Lower lobe of right lung (tissue), 2 donors: Measurements from ENCODE around the gene DNAJB5. TPM values are rescaled to one million over a fixed set of nuclear protein-coding genes. Genes with fewer than 3 reads are reported as not detected.

Source experiments
- ATAC-seq, 2 donors: fragments of 200-7000 bp; cut with Tn5 transposase; one replicate each; pipeline ENCODE4 v1.9.1; 2020 to 2022; ENCODE audit warnings: mild to moderate bottlenecking in 2 of 2, moderate library complexity in 2 of 2
- DNase-seq: peaks from one replicate; pipeline ENCODE4 v3.0.0-alpha.2; 2020
- H3K27ac ChIP-seq: fragments of 200-600 bp; one replicate; pipeline ENCODE4 v1.8.0; 2022
- H3K27me3 ChIP-seq: fragments of 200-600 bp; one replicate; pipeline ENCODE4 v1.8.0; 2022; ENCODE audit warnings: low read depth
- H3K36me3 ChIP-seq: fragments of 200-600 bp; one replicate; pipeline ENCODE4 v1.8.0; 2022; ENCODE audit warnings: mild to moderate bottlenecking
- H3K4me1 ChIP-seq: fragments of 200-600 bp; one replicate; pipeline ENCODE4 v1.8.0; 2022
- H3K4me3 ChIP-seq: fragments of 200-600 bp; one replicate; pipeline ENCODE4 v1.8.0; 2022; ENCODE audit warnings: mild to moderate bottlenecking
- H3K9me3 ChIP-seq: fragments of 200-600 bp; one replicate; pipeline ENCODE4 v1.8.0; 2022
- intact Hi-C: fragments of 100-400 bp; cut with DNase I; formaldehyde crosslinking; loops from one replicate; pipeline ENCODE4 v1.11.0; 2022
- total RNA-seq: library from RNA; stranded (reverse); fragmentation: NEBNext Ultra II Directional; extraction: Animal tissue kit (Norgen Biotek cat#: 25700); gene quantifications from one replicate; pipeline ENCODE4 v1.2.1, GENCODE V29; 2021
- TF ChIP-seq, protein P1 (sequence below): fragments of 200-600 bp; IDR thresholded peaks from one replicate; pipeline ENCODE4 v1.8.0; 2022; ENCODE audit warnings: antibody characterized with exemption, mild to moderate bottlenecking
- donor health status: DM: no; HTN: yes; CAD: no; lungs with severe emphysema.

Gene DNAJB5
- total RNA-seq, 1 donor from 2014 or later: 6.0 TPM

DNA sequence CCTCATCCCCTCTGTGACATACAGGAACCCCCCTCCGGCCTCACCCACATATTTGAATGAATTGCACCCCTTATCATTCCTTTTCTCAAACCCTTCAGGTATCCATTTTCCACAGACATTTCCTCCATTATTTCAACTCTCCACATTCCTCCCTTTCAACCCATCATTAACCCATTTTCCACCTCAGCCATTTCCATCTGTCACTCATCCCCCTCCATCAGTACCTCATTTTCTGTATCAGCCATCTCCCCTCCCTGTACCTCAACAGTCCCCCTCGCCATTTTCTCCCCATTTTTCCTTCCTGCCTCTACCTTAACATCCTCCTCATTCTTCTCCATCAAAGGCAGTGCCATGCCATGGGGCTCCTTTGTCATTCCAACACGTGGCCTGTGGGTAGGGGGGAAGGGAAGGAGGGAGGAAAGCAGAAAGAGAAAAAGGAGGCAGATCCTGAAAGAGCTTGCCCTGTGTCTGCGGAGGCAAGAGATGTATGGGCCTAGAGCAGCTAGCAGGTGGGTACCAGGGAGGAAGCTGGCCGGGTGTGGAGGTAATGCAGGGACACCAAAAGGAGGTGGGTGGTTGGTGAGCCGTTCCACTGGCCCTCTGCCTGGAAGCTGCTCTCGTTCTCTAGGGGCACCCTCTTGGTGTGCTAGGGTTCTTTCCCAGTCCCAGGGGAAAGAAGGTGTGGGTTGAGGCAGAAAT is 1.5 kb downstream of the DNAJB5 start:
- TF ChIP-seq, protein P1, sequence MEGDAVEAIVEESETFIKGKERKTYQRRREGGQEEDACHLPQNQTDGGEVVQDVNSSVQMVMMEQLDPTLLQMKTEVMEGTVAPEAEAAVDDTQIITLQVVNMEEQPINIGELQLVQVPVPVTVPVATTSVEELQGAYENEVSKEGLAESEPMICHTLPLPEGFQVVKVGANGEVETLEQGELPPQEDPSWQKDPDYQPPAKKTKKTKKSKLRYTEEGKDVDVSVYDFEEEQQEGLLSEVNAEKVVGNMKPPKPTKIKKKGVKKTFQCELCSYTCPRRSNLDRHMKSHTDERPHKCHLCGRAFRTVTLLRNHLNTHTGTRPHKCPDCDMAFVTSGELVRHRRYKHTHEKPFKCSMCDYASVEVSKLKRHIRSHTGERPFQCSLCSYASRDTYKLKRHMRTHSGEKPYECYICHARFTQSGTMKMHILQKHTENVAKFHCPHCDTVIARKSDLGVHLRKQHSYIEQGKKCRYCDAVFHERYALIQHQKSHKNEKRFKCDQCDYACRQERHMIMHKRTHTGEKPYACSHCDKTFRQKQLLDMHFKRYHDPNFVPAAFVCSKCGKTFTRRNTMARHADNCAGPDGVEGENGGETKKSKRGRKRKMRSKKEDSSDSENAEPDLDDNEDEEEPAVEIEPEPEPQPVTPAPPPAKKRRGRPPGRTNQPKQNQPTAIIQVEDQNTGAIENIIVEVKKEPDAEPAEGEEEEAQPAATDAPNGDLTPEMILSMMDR: no peak
- DNase-seq: no peak
- H3K4me1 ChIP-seq: peaks cover 53% of the 10 kb centered on the region
- H3K27me3 ChIP-seq: no peaks in the 10 kb centered on the region
- no peak for ATAC-seq
- H3K36me3 ChIP-seq: no peaks in the 10 kb centered on the region
- no peak overlapping the region for H3K27ac ChIP-seq
- intact Hi-C loops: no loop called here
- no peak overlapping the region for H3K4me3 ChIP-seq
- H3K9me3 ChIP-seq: no peaks in the 10 kb centered on the region

GRCh38 chr9:34991607-34992375 is 2.2 kb downstream of the DNAJB5 start:
- no peak for DNase-seq
- Histone ChIP-seq H3K4me1 (peaks cover 53% of the 10 kb centered on the region), H3K36me3 (peaks cover 4% of the 10 kb centered on the region), H3K9me3 (no peaks in the 10 kb centered on the region), H3K27ac (peak overlapping the region; percentile 64), H3K4me3 (no peak overlapping the region), H3K27me3 (no peaks in the 10 kb centered on the region)
- intact Hi-C loops: no loop called here
- no peak for ATAC-seq
- TF ChIP-seq, protein P1: no peak

DNA sequence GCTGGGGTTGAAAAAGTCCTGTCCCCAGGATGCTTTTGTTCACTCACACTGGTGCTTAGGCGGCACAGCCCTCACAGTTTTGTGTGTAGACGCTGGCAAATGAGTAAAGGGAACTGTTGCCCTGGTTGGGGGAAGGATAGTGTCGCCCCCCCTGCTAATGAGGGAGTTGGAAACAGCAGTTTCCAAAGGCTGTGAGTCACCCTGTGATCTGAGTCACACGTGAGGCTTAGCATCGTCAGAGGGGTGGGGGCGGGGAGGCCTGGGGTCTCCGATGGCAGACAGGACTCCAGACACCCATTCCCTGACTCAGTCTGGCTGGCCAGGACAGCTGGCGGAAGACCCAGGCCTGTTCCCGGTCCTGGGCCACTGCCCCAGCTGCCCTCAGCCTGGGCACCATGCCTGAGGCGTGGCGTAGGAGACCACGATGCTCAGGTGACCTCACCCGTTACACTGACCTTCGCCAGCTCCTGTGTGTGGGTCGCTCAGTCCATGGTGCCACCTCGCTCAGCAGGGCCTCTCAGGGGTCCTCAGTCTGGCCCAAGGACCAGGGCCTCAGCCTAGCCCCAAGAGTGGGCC is 2.9 kb downstream of the DNAJB5 start:
- Histone ChIP-seq H3K4me3 (no peak overlapping the region), H3K27ac (peak overlapping the region; percentile 64), H3K36me3 (peaks cover 10% of the 10 kb centered on the region), H3K9me3 (no peaks in the 10 kb centered on the region), H3K27me3 (no peaks in the 10 kb centered on the region), H3K4me1 (peaks cover 56% of the 10 kb centered on the region)
- no peak for ATAC-seq
- intact Hi-C loops: no loop called here
- TF ChIP-seq, protein P1: no peak
- no peak for DNase-seq

- intact Hi-C loops: no loop called here
- TF ChIP-seq, protein P1: no peak
- Histone ChIP-seq H3K27ac (peak overlapping the region; percentile 64), H3K4me3 (no peak overlapping the region), H3K36me3 (peaks cover 10% of the 10 kb centered on the region), H3K4me1 (peaks cover 56% of the 10 kb centered on the region), H3K9me3 (no peaks in the 10 kb centered on the region), H3K27me3 (no peaks in the 10 kb centered on the region)
- no peak for ATAC-seq
- DNase-seq: no peak
Observed at GRCh38 chr9:34993502-34994259, 4.1 kb downstream of the DNAJB5 start.

DNA sequence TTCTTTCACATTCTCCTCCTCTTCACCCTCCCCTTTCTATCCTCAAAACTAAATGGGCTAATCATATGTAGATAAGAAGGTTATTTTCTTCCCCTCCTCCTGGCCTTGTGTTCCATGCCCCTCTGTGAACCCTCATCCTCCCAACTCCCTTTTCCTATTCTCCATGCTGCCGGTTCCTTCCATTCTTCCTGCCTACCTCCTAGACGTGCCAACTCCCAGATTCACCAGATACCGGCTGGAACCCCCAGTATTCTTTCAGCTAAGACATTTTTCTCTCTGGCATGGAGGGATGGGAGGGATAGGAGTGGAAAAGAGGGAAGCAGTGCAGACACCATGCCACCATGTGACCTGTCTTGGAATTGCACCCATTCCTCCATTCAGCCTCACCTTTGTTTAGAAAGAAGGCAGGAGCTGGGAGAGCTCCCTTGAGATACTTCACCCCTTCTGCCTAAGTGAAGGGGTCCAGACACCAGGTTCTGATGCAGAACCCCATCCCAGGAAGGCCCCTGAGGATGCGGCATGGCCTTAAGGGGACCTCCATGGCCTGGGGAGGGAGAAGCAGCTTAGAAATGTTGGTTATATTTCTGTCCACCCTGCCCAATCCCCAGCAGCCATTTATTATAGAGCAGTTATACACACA is 4.8 kb downstream of the DNAJB5 start:
- TF ChIP-seq, protein P1: peak; percentile 44
- intact Hi-C loops: no loop called here
- H3K27me3 ChIP-seq: no peaks in the 10 kb centered on the region
- DNase-seq: no peak
- no peaks in the 10 kb centered on the region for H3K9me3 ChIP-seq
- H3K4me1 ChIP-seq: peaks cover 54% of the 10 kb centered on the region
- no peak overlapping the region for H3K4me3 ChIP-seq
- peaks cover 10% of the 10 kb centered on the region for H3K36me3 ChIP-seq
- no peak for ATAC-seq
- H3K27ac ChIP-seq: peak overlapping the region; percentile 64
